GM19099 (cell line): ENCODE data around the gene MICAL3.

Experiments
- POLR2A ChIP-seq: IDR thresholded peaks from 3 replicates; pipeline ENCODE4 v1.6.1; 2011; ENCODE audit warnings: low read depth; ENCODE audit not compliant: insufficient read length; ENCODE audit errors: extremely low read depth

MICAL3 gene

DNA sequence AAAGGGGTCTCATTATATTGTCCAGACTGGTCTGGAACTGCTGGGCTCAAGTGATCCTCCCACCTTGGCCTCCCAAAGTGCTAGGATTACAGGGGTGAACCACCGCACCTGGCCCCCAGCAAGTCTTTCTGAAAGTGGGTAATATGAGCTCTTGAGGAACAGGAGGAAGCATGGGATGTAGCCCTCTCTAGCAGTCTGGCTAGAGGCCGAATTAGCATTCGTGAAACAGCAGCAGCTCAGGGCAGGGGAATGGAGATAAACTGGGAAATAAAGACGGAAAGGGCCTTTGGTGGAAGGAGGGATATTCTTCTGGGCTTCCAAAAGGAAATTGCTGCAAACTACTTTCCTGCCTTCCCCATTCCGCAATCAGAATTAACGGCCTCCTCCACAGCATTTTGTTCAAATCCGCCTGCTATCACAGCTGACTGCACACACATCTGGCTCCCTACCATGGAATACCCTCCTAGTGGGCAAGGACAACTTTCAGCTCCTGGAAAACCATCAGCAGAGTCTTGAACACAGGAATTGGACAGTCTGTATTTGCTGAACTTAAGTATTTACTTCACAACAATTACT is 44.3 kb downstream of the MICAL3 start:
- TF ChIP-seq POLR2A = no peak

DNA sequence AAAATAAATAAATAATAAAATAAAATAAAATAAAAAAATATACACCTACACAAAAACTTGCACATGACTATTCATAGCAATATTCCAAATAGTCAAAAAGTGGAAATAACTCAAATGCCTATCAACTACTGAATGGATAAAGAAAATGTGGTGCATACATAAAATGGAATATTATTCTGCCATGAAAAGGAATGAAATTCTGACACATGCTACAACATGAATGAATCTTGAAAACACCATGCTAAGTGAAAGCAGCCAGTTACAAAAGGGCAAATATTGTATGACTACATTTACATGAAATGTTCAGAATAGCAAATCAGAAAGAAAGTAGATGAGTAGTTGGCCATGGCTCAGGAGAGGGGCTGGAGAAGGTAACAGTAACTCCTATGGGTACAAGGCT is 46.3 kb downstream of the MICAL3 start:
- TF ChIP-seq POLR2A = no peak

- no peak for TF ChIP-seq POLR2A
These were observed 47.0 kb downstream of the MICAL3 start for GRCh38 chr22:17977371-17977770.

GRCh38 chr22:17976121-17976520 is 48.2 kb downstream of the MICAL3 start:
- no peak for TF ChIP-seq POLR2A

GRCh38 chr22:17974703-17975372 is 49.5 kb downstream of the MICAL3 start:
- no peak for TF ChIP-seq POLR2A

DNA sequence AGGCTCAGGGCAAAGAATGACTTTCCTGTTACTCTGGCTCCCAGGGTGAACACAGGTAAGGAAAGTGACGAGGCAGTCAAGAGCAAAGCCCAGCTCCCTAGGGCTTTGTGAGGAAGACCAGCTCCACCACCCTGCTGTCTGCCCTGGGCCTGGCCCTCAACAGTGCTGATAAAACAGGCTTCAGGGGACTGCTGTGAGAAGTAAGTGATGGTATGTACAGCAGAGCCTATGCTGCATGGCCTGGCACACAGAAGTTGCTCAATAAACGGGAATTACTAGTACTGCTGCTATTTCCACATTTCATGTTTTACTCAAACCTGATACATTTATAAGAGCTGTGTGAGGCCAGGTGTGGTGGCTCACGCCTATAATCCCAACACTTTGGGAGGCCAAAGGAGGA is 50.3 kb downstream of the MICAL3 start:
- TF ChIP-seq POLR2A = no peak

GRCh38 chr22:17973217-17973616 is 51.1 kb downstream of the MICAL3 start:
- TF ChIP-seq POLR2A = no peak

DNA sequence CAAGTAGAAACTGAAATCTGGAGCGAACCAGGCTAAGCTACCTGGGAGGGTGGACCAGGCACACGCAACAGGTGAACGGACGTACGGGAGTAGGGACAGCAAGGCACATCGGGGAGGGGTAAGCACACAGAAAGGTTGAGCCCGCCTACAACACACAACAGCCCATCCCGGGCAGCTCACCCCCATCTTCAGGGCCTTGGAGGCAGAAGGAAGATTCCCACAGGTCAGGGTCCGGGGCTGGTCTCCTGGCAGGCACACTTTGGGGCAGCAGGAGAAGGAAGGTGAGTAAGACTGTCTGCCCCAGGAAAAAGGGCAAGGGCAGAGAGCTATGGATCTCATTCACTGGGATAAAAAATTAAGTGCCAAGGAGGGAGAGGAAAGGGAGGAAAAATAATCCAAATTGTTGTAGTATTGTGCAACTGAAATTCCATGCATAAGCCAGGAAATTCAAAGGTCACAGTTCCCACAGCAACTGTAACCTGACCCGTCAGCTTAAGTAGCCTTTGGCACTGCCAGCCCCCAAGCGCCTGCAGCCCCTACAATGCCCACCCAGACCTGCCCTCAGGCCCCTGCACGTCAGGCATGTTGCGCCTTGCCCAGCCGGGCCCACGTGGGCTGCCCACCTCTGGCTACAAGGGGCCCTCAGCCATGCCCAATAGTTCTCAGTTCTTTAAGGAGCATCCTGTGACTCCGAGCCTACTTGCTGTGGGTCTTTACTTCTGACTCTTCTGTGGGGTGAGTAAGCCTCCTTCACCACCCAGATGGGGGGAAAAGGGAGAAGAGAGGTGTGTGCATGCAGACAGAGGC is 51.8 kb downstream of the MICAL3 start:
- no peak for TF ChIP-seq POLR2A

GRCh38 chr22:17971711-17972110 is 52.6 kb downstream of the MICAL3 start:
- no peak for TF ChIP-seq POLR2A

DNA sequence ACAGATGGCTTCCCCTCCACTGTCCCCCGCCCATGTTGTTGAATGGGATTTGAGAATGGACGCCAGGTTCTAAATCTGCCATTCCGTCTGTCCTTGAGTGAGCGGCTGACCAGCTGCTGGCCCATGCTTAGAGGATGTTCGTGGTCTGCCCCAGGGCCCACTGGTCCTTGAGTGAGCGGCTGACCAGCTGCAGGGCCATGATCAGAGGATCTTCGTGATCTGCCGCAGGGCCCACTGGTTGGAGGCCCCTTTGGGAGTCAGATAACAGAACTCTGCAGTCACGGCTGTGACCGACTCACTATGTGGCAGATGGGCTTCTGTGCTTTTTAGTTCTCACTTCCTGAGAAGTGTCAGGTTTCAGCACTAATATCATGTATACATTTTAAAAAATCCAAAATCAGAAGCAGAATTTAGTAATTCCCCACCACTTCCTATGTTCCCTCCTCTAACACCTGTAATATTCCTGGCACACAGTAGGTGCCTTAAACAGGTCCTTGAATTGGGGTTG is 54.1 kb downstream of the MICAL3 start:
- no peak for TF ChIP-seq POLR2A

DNA sequence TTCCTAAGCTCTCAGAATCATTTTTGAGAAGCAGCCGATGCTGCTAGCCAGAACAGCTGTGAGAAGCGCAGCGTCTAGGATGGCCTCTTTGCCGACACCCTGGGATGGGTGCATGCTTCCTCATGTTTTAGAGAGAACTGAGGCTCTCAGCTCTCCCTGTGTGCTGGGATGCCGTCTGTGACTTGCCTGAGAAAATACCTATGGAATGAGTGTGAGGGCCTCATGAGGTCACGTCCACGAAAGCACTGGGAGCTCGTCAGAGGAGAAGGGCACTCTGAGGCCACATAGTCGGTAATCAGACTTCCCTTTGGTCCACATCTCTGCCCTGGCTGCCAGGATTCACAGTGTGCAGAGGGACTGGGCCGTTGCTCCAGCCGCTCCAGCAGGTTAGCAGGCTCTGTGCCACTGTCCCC is 54.7 kb downstream of the MICAL3 start:
- TF ChIP-seq POLR2A = no peak

- TF ChIP-seq POLR2A = no peak
These were observed 56.2 kb downstream of the MICAL3 start for GRCh38 chr22:17968126-17968525.

DNA sequence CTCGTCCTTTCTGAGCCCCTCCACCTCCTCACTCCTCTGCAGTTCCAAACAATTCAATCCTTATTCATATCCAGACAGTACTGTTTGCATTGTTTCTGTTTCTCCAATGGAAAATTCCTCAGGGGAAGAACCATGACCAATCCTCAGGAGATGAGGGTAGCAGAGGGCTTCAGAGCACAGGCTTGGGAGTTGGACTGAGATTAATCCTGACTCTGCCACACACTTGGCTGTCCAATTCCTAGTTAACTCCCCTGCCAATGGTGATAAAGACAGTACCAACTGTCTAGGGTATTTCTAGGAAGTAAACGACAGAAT is 58.0 kb downstream of the MICAL3 start:
- no peak for TF ChIP-seq POLR2A

- TF ChIP-seq POLR2A = no peak
These were observed 58.6 kb downstream of the MICAL3 start for GRCh38 chr22:17965538-17966402.

GRCh38 chr22:17964643-17965042 is 59.7 kb downstream of the MICAL3 start:
- TF ChIP-seq POLR2A = no peak
